ENCODE results near the gene PNPLA6. TPM values are rescaled to one million over a fixed set of nuclear protein-coding genes. Genes with fewer than 3 reads are reported as not detected.

PNPLA6 gene
- total and polyA plus RNA-seq, 2 of the 4 experiments (the other 2 are of a cell fraction): 17.9 to 52.7 TPM

- TF ChIP-seq MAFK (IDR thresholded peaks at IDR 0.05; ENCODE audit: low read depth, low read length) (no peak), MXI1 (IDR thresholded peaks at IDR 0.05; ENCODE audit: borderline replicate concordance, low read depth, low read length) (peak; percentile 96), RAD21 (IDR thresholded peaks at IDR 0.05; ENCODE audit: low read length) (no peak; the same call in 1 of the 2 replicates)
Observed at GRCh38 chr19:7522072-7522922, 13.2 kb upstream of the PNPLA6 start, which contains the start of gene MCOLN1 (continued).
